ENCODE data around the gene MPP2.
"Not testable (repeated sequence)": the region's sequence is repeated elsewhere in the genome, so short reads cannot be mapped to it uniquely, and the experiment has no call there.

The MPP2 gene

DNA sequence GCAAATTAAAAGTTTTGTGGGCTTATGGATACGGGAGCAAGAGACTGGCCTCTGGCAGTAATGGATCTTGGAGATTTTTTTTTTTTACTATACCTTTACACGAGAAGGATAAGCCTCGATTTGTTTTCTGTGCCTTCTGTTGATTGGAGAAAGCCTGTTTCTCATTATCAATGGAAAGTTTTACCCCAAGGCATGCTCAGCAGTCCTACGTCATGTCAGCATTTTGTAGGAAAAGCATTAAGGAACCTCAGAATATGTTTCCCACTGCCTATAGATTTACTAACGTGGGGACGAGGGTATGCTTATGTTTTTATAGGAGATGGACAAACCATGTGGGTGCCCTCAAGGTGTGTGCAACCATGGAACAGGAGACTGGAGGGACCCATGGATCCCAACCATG lies 33.5 kb downstream of the MPP2 start:
- no peak for DNase-seq

DNA sequence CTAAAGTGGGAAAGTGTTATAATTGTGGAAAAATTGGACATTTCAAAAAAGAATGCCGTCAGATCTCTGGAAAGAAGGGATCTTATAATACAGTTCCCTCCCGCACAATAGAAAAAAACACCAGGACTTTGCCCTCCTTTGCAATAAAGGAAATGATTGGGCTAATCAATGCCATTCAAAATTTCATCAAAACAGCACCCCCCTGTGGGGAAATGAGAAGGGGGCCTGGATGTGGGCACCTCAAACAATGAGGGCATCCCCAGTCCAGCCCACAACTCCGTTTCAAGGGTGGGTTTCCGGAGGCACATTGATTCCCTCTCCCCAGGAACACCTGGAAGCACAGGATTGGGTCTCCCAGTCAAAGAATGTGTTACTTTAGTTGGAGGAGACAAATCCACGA lies 34.2 kb downstream of the MPP2 start:
- no peak for DNase-seq

DNA sequence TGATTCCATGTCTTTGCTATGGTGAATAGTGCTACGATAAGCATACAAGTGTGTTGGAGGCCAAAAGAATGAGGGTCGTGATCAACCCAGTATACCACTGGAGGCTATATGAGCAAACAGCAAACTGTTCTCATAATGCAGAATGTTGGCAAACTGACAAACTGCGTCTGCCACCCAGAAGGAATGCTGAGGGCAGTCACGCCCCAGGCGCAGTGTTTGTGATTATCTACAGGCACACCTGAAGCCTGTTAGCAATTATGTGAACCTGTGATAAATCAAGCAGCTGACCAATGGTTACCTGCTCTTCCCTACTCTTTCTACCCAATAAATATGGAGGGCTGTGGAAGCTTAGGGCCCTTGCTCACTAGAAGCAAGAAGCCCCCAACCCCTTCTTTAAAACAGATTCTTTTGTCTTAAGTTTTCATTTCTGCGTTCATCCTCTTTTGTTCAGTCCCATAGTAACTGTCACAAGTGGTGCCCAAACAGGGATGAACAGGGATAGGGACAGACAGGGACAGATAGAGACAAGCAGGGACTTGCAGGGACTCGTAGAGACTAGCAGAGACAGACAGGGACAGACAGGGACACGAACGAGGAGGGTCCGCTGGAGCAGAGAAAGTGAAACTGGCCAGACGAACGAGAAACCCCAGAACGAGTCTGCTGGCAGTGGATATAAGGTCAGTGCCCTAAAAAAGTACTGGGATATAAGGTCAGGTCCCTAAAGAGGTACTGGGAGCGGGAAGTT lies 35.2 kb downstream of the MPP2 start:
- no peak for DNase-seq

DNA sequence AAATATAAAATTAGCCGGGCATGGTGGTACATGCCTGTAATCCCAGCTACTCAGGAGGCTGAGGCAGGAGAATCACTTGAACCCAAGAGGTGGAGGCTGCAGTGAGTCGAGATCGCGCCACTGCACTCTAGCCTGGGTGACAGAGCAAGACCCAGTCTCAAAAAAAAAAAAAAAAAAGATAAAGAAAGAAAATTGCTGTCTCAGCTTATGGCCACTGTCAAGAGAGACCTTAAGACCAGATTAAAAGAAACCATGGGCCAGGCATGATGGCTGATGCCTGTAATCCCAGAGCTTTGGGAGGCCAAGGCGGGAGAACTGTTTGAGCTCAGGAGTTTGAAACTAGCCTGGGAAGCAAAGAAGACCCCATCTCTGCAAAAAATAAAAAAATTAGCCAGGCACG lies 38.3 kb downstream of the MPP2 start:
- DNase-seq: not testable (repeated sequence)

DNA sequence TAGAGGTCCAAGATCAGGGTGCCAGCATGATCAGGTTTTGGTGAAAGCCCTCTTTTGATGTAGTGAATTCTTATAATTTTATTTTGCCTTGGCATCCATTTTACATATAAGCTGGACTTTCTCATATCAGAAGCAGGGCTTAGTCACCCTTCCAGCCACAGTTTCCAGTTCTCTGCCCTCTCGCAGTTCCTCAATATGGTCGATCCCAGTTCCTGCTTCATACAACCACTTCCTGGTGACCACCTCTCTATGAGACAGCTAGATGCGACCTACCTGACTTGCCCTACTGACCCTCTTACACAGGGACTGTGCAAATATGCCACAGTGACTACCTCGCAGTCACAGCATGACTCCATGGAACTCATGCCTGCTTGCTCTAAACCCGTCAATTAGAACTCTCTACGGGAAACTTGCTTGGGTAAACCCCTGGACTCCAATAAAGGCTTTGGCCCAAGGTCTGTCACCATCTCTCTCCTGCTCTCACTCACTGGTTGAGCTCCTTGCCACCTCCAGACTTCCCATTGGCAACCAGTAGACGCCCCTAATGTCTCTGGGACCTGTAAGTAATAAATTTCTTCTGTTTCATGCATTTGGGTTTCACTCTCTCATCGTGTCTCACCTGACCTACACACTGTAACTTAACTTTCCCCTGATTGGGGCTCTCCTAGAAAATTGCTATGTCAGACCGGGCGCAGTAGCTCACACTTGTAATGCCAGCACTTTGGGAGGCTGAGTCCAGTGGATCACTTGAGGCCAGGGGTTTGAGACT lies 38.9 kb downstream of the MPP2 start:
- no peak for DNase-seq

DNA sequence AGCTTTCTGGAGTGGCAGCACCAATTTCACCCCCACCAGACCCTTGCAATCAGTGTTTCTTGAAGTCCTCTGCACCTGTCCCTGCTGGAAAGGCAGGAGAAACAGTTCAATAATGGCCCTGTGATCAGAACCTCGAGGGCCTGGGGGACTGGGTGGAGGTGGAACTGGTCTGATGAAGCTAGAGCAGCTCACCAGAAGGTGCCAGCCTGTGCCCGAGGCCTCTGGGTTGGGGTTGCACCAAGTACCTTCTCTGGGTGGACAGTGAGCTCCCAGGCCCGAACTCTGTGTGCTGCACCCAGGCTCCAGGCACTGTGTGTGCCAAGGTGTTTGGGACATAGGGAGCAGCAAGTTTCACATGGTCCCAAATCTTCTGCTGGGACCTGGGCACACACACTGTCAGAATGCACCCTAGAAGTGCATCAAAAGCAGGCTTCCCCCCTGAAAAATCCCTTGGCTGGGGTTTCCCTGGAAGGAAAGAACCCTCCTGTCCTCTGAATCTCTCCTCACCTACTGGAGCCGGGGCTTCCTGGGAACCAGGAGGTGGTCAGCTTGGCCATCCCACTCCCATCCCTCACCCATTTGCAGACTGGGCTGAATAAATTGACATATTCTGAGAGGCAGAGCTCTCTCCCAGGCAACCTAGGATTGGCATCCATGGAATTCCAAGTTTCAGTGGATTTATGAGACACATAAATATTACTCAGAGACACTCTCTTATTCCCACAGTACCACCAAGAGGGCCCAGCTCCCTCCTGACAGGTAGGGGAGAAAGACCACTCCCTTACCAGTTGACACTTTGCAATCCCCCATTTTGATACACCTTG lies 43.0 kb downstream of the MPP2 start:
- DNase-seq: no peak

DNA sequence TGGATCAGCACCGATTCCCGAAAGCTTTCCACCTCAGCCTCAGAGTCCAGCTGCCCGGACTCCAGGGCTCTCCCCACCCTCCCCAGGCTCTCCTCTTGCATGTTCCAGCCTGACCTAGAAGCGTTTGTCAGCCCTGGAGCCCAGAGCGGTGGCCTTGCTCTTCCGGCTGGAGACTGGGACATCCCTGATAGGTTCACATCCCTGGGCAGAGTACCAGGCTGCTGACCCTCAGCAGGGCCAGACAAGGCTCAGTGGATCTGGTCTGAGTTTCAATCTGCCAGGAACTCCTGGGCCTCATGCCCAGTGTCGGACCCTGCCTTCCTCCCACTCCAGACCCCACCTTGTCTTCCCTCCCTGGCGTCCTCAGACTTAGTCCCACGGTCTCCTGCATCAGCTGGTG lies 45.4 kb downstream of the MPP2 start:
- DNase-seq: no peak

DNA sequence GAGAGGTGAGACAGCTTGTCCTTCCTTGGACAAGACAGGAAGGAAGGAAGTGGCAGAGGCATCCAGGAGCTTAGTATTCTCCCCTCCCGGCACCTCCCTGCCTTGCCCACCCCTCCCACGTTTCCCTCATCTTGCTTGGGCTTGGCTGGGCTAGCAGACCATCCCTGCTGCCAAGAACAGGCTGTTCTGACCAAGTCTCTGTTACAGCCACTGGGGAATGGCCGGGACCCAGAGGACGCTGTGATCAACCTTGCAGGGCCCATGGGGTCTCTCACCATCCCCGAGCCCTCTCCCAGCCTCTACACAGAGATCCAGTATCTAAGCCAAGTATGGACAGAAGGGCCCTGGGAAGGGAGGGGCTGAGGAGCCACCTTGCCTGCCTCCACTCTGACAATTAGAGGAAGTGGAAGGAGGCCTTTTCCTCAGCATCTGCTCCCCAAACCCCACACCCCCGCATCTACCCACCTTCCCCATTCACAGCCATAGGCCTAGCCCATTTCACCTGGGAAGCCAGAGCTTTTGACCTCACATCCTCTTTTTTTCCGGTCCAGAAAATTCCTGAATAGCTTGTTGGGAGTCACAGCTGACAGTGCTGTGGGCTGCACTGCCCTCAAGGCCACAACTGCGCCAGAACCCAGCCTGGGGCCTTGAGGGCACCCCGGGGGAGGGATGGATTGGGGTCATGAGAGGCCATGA lies 46.3 kb downstream of the MPP2 start:
- DNase-seq: no peak

DNA sequence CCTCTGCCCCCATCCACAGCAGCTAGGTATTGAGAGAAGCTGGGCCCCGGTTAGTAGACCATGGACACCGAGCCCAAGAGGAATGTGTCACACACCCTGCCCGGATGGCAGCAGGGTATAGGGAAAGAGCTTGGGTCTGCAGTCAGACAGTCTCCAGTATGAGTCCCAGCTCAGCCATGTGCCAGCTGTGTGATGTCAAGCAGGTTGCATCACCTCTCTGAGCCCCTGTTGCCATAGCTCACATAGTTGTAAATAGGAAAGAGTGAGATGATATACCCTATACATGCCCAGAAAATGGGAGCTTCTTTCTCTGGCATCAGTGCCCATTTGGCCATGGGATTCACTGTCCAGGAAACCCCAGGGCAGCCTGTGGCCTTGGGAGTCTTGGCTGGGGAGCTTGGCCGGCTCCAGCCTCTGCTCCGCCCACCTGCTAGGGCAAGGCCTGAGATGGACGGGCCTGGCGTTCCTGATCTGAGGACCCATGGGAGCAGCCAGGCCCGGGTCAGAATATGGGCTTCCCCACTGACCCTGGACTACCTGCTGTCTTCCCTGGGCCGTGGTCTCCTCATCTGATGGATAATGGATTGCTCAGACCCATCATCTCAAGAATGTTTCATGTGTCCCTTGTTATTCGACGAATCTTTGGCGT lies 47.1 kb downstream of the MPP2 start:
- DNase-seq: no peak

DNA sequence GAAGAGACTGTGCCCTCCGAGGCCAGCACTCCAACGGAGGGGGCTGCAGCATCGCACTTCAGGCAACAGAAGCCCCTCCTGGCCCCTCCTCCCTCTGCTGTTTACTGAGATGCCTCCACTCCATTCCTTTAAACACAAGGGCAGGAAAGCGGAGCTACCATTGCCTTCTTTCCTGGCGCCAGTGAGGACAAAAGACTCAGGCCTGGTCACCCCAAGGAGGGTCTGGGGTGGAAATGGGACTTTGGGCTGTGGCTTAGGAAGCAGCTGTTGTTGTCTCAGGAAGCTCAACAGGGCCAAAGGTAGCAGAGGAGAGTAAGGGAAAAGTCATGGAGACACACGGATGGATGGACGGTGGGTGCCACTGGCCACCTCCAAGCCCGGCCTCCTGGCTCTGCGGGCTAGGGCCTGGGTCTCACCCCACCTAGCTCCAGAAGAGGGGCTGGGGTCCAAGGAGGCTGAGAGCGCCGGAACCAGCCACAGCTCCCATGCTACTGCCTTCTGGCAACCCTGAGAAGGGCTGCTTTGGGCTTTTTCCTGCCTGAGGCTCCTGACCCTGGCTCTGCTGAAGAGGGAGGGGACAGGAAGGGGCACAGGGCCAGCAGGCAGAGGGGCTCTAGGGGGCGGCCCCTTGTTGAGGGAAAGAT lies 49.3 kb downstream of the MPP2 start:
- DNase-seq: no peak

DNA sequence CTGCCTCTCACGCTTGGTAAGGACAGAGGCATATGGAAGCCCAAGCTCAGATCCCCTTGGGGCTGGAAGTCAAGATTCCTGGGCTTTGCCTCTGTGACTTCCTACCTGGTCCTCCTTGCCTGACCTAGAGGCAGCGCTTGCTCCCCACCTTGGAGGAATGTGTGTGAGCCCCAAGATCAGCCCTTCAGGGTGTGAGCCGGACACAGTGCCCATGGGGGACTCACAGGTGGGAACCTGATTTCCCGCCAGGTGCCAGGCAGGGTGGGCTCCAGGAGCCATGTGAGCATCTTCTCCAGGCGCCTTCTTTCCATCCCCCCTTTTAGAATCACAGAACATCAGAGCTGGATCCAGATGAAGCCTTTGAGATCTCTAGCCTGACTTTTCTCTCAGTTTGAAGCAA lies 50.2 kb downstream of the MPP2 start:
- no peak for DNase-seq

DNA sequence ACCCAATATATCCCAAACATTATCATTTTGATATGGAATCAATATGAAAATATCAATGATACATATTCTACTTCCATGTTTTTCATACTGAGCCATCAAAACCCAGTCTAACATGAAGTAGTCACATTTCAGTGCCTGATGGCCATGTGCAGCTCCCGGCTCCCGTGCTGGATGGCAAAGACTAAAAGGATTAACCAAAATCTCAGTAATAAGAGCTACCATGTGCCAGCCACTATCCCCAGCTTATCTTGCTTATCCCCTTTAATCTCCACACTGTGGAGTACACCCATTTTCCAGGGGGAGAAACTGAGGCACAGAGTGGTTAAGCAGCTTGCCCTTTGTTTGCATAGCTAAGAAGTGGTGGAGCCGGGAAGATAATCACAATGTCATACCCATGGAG lies 51.2 kb downstream of the MPP2 start:
- DNase-seq: no peak

DNA sequence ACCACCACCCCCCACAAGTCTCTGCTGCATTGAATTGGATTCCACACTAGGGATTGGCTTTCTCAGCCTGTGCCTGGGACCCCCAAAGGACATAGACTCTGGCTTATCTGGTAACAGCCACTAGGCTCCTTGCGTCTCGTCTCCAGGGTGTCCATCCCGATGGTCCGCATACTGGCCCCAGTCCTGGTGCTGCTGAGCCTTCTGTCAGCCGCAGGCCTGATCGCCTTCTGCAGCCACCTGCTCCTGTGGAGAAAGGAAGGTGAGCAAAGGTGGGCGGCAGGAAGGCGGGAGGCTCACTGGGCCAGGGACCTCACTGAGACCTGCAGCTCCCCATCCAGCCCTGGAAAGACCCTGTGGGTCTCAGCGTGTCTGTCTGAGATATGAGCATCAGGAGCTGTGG lies 52.3 kb downstream of the MPP2 start:
- DNase-seq: no peak

DNA sequence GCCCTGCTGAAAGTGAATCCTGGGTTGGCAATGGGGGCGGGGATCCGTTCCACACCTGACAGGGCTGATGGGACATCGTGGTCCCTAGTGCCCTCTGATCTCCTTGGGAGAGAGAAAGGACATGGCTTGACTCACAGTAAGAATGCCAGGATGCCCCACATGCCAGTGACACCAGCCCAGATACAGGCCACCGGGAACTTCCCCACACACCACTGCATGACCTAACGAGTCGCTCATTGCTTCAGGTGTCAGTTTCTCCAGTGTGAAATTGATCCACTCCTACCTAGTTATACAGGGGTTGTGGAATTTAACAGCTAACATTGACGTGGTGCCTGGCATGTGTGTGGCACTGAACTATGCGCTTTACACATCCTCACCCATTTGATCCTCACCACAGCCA lies 52.8 kb downstream of the MPP2 start:
- DNase-seq: no peak

DNA sequence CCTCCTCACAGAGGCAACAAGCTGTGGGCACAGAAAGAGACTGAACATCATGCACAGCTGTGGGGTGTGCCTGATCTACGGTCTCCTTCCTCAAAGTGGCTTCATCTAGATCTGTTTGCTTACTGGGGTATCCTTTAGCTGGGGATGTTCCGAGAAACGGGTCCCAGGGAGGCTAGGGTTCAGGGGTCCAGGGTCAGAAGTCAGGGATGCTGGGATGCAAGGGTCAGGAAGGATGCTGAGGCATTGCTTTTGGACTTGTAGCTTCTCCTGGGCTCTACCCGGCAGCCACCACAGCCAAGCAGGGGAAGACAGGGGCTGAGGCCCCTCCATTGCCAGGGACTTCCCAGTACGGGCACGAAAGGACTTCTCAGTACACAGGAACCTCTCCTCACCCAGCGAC lies 53.8 kb downstream of the MPP2 start:
- DNase-seq: no peak

DNA sequence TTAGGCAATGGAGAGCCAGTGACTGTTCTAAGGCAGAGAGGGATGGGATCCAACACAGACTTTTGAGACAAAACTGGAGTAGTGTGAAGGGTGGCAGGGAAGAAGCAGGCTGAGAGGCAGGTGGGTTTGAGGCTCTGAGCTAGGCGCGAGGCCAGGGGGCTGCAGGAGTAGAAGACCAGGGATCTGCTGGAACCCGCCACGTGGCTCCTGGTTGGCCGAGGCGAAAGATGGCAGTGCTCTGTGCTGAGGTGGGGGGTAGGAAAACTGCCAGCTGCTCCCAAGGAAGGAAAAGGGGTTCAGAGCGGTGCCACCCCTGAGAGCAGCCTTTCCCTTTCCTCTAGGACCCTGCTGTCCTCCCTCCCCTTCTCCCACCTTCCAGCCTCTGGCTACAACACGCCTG lies 54.8 kb downstream of the MPP2 start:
- DNase-seq: no peak

DNA sequence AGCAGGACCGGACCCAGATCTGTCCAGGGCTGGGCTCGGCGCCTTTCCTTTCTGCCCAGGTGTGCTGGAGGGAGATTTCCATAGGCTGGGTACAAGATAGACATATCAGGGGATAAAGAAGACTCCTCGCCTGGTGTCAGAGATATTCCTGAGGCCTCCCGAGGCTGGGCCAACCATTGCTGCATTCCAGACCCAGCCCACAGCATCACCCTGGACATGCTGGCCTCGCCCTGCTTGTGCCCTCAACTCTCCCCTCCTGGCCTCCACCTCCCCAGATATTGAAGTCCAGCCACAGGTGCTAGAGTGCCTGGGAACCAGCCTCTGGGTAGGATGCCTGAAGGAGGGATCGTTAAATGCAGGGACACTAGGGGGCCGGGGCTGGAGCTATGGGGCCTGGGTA lies 58.2 kb downstream of the MPP2 start:
- no peak for DNase-seq

DNA sequence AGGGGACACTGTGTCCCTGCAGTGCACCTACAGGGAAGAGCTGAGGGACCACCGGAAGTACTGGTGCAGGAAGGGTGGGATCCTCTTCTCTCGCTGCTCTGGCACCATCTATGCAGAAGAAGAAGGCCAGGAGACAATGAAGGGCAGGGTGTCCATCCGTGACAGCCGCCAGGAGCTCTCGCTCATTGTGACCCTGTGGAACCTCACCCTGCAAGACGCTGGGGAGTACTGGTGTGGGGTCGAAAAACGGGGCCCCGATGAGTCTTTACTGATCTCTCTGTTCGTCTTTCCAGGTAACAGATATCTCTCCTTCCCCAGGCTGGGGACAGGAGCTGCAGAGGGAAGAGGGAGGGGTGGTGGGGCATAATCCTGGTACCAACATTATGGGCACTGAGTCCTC lies 58.7 kb downstream of the MPP2 start:
- no peak for DNase-seq

DNA sequence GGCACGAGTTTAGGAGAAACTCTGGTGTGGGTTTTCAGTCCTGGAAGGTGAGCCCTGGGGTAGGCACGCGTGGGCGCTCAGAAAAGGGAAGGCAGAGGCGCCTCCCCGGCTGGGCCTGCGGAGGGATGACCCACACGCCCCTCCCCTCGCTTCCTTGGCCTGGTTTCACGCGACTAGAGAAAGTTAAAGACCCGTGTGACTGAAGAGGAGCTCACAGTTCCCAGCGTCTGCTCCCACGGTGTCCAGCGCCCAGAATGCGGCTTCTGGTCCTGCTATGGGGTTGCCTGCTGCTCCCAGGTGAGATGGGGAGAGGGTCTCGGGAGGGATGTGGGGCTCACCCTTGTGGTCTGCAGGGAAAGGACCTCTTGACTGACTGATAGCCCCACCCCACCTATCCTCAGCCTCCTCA lies 60.4 kb downstream of the MPP2 start, which contains the start of gene CD300LG:
Gene CD300LG (plus strand): TSS at position 214 of the 409 bp plus-strand sequence. CDS start 41 bp downstream, at position 255.
- DNase-seq: no peak

DNA sequence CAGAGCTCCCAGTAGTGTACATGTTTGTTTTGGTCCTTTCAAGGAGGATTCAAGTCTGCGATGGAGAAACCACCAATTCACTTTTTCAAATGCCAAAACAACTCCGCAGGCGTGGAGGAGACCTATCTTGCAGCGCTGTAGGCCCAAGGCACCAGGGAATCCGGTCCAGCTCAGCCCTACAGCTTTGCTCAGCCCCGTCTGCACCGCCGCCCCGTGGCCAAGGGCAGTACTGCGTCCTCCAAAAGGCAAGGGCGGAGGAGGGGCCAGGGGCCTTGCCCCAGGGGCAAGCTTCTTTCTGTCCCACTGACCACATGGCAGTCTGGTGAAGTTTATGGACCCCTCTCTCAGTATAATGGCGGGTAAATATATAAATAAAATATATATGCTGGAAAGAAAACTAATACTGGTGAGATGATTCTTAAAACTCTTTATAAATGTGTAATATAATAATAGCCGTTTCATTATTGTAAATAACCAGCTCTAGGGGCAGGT lies 61.1 kb downstream of the MPP2 start:
- peak; percentile 94 for DNase-seq

DNA sequence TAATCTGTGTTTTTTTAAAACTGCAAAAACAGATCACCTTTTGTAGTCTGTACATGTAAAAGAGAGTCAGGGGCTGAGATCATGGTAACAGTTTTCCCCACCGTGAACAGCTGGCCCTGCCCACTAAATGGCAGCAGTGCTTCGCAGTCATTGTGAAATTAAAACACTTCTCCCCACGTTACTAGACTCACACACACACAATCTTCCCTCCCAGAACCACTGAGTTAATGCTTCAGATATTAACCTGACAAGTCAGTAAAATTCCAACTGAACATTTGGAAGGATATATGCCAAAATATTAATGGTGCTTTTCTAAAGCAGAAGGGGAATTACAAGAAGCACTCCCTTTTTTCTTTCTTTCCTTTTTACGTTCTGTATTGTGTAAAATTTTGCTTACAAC lies 61.6 kb downstream of the MPP2 start:
- DNase-seq: no peak

DNA sequence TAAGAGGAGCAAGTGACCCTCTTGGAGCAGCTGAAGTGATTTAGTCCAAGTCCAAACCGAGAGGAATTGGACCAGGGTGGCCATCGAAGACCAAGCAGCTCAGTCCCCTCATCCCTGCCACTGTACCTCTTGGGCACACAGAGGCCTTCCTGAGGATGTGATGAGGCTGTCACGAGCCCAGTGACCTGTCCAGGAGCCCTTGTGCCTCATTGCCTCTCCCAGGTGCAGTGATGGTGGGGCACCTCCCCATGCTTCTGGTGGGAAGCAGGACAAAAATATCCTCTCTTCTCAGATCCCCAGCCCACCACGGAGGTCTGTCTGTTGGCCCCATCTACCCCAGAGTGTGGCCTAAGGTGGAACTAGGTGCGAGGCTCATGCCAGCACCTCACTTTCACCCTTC lies 63.1 kb downstream of the MPP2 start:
- no peak for DNase-seq

All from stimulated activated CD8-positive, alpha-beta memory T cell treated with anti-CD3 and anti-CD28 coated beads, Interleukin-4, amount 100 ng/mL, for 48 hours (primary cell).